SW 1271 (cell line): ENCODE results near the gene RFC2.
A peak's percentile ranks its signal among the peaks of the same experiment; 100 is the strongest.

Source experiments
- DNase-seq, 2 experiments: peaks; one replicate each; lab custom pipeline; 2025; lab: John Stamatoyannopoulos, UW

RFC2 gene

GRCh38 chr7:74254129-74254857, at the start of gene RFC2:
Gene RFC2, minus strand, starts transcription at chr7:74254399. Its CDS starts 16 bp downstream, at chr7:74254383.
- DNase-seq, result peak; percentile 81 to 90

GRCh38 chr7:74302745-74303221, 48.6 kb upstream of the RFC2 start:
- peak; percentile 31 to 49 for DNase-seq

DNA sequence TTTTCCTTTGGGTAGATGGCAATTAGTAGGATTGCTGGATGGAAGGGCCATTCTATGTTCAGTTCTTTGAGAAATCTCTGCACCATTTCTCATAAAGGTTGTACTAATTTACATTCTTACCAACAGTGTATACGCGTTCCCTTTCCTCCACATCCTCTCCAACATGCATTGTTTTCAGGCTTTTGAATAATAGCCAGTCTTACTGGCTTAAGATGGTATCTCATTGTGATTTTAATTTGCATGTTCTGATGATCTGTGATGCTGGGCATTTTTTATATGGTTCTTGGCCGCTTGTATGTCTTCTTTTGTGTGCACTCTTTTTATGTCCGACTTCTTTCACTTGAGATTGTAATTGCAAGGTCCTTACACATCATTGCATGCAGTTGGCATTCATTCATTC, 46.7 kb upstream of the RFC2 start:
- DNase-seq, result no peak

DNA sequence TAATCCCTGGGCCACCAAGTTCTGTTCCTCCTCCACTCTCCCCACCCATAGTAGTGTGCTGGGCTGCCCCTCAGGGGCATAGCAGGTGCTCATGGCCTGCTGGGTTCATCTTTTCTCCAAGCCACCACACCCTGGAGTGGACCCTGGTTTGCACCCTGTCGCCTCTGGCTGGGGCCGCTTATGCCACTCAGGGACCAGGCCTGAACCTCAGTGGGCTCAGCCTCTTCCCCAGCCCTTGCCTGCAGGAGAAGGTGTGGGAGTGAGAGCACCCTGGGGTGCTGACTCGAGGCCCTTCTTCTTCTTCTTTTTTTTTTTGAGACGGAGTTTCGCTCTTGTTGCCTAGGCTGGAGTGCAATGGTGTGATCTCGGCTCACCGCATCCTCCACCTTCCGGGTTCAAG, 45.2 kb upstream of the RFC2 start:
- no peak for DNase-seq

DNA sequence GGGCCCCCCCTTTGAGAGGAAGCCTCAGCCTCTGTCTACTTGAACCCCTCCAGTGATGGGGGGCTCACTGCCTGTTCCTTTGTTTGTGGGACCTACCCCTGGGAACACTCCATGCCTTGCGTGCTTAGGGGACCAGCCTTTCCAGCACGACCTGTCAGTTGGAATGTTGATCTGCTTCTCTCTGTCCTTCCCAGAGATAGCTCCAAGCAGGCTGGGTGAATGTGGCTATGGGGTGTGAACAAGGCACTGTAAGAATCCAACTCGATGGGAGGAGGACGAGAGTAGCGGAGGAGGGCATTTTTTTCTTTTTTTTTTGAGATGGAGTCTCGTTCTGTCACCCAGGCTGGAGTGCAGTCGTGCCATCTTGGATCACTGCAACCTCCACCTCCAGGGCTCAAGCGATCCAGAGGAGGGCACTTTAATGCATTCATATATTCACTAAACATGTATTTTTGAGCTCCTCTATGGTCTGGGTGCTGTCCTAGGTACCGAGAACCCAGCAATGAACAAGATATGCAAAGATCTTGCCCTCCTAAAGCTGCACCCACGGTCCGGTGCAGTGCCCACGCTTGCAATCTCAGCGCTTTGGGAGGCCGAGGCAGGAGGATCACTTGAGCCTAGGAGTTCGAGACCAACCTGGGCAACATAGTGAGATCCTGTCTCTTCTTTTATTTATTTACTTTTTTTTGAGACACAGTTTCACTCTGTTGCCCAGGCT, 43.5 kb upstream of the RFC2 start:
- DNase-seq, result no peak

DNA sequence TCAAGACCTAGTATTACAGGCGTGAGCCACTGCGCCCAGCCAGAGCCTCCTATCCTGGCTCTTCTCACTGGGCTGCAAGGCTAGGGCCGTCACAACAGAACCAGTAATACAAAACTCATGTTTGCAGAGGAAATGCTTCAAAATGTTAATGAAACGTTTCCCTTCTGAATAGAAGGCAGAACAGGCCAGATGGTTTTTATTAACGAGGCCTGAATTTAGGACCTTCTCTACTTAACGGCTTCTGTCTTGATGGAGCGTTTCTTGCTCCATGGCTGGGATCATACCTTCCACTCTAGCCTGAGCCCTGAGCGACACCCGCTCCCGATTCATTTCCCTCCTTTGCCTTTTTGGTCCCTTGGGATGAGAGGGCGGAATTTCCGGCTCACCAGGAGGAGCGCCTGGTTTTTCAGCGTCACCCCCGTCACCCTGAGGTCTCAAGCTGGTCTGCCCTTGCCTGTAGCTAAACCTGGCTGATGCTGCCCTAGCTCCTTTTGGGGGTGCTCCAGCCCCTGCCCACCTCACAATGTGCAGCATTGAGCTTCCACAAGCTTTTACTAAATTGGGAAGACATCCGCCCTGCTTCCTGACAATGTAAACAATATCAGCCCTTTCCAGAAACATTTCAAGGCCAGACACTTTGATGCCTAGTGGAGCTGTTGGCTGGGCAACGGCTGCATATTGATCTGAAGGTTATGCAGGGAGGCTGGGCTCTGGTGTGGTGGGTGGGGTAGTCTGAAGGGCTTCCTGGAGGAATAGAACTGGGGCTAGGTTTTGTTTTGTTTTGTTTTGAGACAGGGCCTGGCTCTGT, 40.2 kb upstream of the RFC2 start:
- no peak for DNase-seq

DNA sequence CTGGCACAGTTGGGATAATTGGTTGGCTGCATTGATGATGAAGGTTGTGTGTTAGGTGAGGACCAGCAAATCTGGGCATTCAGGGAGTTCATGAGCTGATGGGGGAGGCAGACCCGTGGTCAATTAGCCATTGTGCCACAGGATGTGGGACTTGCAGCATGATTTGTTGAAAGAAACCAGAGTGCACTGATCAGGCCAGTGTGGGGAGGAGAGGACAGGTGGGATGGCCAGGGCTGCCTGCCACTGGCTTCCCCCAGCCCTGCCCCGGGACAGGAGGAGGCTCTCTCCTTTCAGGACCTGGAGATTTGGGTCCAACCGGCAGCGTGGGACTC, 39.3 kb upstream of the RFC2 start:
- DNase-seq, result no peak

DNA sequence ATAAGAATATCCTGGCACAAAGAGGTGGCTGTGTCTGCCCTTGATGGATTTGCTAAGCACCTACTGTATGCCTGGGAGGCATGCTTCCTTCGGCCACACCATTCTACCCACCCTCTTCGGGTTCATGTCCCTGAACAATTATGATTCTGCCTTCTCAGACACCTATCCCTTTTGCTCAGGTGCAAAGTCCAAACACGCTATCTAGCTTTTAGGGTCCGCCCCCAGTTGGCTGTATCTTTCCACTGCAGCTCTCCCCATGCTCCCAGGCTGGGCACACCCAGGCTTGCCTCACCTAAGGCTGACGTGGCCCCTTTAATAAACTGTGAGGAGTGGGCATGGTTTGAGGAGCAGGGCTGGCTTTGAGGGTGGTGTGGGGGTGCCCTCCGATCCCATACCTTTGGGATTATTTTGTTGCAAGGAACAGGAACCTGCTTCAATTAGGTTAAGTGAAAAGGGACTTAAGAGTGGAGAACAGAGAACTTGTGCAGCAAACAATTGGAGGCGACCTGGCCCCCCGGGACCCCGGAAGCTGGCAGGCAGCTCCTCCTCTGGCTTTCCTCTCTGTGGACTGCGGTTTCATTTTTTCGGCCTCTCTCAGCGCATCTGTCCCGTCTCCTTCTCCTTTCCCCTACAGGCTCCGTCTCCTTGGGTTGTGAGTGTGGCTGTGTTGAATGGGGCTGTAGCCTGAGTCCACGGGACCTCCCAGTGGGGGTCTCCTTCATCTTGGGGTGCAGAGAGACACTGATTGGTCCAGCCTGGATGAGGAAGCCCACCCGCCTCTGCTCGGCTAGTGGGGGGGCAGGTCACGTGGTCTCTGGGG, 38.8 kb upstream of the RFC2 start:
- no peak for DNase-seq

- DNase-seq, result no peak
Observed at GRCh38 chr7:74291535-74291934, 37.3 kb upstream of the RFC2 start.

DNA sequence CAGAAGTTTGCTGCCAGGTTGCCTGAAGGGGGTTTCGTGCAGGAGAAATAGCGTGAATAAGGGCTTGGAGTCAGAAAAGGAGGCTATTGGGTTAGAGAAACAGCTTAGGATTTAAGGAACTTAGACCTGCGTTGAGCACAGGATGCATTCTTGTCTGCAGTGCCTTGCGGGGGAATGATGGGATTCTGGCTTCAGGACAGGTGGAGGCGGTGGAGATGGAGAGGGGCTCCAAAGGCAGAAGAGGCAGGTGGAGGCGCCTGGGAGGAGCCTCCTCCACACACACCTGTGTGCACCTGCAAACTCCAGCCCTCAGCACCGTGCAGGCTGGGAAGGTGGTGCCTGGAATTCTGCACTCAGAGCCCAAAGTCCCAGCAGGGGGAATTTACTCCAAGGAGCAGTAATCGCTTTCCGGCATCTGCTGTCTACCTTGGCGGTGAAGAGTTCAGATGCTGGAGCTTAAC, 36.8 kb upstream of the RFC2 start:
- DNase-seq, result no peak

DNA sequence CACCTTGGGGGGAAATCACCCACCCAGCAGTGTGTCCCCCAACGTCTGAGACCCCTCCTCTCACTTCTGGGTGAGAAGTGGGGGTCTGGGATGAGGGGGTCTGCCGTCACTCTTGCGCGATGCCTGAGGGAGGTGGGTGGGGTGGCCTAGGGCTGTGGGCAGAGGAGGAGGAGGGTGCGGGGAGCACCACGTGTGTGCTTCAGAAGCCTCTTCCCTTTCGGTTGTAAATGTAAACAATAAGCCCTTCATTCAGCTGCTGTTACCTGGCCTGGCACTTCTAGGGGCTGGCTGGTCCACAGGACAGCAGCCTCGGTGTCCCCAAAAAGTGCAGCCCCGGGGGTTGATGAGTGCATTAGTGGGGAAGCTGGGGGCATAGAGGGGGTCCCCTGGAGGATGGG, 36.4 kb upstream of the RFC2 start:
- no peak for DNase-seq

DNA sequence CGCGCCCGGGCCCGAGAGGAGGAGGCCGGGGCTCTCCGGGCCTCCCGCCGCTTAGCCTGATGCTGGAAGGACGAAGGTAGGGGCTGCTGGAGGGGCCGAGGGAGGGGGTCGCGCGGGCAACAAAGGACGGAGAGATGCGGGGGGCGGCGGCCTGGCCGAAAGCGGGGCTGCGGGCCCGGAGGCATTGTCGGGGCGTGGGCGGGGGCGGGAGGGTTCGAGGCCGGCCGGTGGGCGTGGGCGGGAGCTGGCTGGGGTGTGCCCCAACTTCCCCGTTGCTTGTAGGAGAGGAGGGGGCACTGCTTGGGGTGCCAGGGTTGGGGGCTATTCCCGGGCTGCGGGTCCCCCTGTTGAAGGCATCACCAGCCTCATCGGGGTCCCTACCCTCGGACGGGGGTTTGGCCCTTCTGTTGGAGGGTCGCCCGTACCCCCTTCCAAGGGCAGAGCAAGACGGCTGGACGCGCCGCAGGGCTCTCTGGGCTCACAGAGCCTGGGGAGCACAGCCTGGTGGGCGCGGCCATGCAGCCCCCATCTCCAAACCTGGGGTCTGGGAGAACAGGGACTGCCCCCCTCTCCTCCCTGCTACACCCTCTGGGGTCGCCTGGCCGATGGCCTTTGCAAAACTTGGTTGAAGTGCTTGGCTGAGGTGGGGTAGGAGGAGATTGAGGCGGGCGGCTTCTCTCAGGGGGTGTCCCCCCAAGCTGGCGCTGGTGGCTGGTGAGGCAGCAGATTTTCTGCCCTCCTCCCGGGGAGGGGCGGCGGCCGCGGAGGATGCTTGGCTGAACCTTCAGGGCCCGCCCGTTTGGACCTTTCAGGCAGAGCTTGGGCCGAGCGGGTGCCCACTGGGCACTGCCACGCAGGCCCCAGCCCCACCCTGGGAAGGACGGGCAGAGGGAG, 35.7 kb upstream of the RFC2 start:
- peak in 1 of 2 experiments; percentile 26 for DNase-seq

- peak; percentile 28 to 46 for DNase-seq
Observed at GRCh38 chr7:74289018-74289658, 34.9 kb upstream of the RFC2 start, which contains the start of gene CLIP2. Gene CLIP2, plus strand, starts transcription at chr7:74289407. Its CDS starts 28,140 bp downstream, at chr7:74317547.

GRCh38 chr7:74288034-74288881, 34.1 kb upstream of the RFC2 start:
- no peak for DNase-seq

DNA sequence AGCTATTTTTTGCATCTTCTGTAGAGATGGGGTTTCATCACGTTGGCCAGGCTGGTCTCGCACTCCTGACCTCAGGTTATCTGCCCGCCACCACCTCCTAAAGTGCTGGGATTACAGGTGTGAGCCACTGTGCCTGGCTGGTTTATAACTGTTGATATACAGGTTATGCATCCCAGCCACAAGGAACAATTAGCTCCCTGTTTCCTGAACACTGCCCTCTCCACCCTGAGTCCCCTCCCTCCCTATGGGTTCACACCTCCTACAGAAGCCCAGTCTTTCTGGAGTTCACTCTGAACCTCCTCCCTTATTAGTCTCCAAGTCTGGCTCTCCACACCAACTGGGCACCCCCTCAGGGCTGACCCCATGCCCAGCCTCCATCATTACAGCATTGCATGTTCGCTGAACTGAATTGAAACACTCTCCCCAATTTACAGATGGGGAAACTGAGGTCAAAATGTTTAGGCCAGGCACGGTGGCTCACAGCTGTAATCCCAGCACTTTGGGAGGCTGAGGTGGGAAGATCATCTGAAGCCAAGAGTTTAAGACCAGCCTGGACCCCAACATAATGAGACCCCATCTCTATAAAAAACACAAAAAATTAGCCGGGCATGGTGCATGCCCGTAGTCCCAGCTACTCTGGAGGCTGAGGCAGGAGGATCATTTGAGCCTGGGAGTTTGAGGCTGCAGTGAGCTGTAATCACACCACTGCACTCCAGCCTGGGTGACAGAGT, 33.3 kb upstream of the RFC2 start:
- no peak for DNase-seq

DNA sequence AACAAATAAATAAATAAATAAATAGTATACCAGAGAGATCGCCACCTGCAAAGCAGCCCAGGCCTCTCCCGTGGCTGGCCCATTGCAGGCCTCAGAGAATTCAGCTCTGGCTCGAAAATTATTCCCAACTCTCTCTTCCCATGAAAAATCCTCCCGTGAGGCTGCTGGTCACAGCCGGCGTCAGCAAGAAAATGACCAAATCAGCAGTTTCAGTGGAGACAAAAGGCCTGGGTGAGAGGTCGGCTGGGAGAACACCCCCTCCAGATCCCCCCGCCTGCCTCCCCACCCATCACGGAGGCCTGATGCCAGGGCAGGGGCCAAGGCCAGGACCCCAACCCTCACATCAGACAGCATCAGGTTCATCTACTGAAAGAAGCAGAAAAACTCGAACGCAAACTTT, 31.9 kb upstream of the RFC2 start:
- no peak for DNase-seq

DNA sequence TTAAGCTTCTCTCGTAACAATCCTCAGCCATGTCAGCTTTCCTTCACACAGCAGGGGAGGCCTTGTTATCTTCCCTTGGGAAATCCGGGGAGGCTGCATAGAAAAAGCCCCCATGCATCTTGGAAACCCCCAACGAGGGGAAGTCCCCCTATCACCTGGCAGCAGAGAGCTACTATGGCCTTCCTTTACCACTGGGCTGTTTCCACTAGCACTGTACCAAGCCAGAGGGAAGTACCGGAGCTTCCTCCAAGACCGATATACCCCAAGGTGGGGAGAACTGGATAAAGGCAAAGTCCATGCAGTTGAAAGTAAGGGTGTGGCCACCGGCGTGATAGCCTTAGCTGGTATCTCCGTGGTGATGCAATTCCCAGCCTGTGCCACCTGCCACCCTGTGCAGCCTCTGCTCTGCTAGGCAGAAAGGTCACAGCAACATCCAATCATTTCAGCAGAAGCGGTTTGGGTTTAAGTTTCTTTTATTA, 30.6 kb upstream of the RFC2 start:
- DNase-seq, result no peak

GRCh38 chr7:74283858-74284447, 29.8 kb upstream of the RFC2 start:
- DNase-seq, result no peak
